NT2/D1 (cell line): ENCODE data around the gene METTL16.

Experiments
- YY1 ChIP-seq: IDR thresholded peaks from 2 replicates; pipeline ENCODE4 v1.6.1; 2011; ENCODE audit not compliant: insufficient read length, insufficient read depth
- ZNF274 ChIP-seq: IDR thresholded peaks from 2 replicates; pipeline ENCODE4 v1.6.1; 2011; ENCODE audit warnings: mild to moderate bottlenecking, low read depth, low read length

DNA sequence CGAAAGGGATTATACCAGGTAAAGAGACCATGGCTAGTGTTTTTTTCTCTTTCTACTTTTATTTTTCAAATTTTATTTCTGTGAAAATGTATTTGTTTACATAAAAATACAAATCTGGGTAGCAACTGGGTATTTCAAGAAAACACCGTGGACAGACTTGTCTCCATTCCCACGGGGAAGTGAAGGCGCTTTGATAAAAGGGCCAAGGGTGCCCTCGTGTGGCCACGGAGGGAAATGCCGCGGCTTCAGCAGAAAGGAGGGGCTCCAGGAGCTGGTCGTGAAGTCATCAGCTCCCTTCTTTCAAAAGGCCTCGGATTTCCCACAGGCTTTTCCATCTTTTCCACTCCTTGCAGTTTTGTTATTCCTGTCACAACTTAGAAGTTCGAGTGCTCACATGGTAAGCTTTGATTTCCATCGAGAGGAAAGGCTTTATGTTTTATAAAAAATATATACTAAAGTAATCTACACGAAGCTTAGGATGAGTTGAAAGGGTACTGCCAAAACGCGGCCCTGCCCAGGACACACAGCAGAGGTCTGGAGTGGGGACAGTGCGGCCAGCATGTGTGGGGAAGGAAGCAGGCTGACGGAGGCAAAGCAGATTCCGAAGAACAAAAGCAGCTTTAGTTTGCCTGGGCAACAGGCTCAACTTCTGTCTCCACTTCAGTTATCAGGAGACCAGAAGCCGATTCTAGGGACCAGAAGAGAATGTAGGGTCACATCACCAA, 95.5 kb downstream of the METTL16 start:
- TF ChIP-seq YY1 = no peak
- no peak for TF ChIP-seq ZNF274
